ENCODE results near the gene ERG. TPM values are rescaled to one million over a fixed set of nuclear protein-coding genes. Genes with fewer than 3 reads are reported as not detected.

ERG gene
- polyA plus RNA-seq, 1 donor from 2014 or later, result not detected

- Histone ChIP-seq H2AFZ (ENCODE audit: low read depth, low read length) (no peak overlapping the region), H3K9ac (ENCODE audit: low read length) (no peak overlapping the region), H3K9me3 (ENCODE audit: low read length) (no peaks in the 10 kb centered on the region), H3F3A (ENCODE audit: insufficient read depth, low read length, poor library complexity, severe bottlenecking) (no peaks in the 10 kb centered on the region), H3K27ac (ENCODE audit: low read length) (no peak overlapping the region), H3K4me2 (ENCODE audit: low read length) (no peak overlapping the region), H3K9me2 (ENCODE audit: insufficient read depth, low read length) (no peaks in the 10 kb centered on the region), H3K4me3 (ENCODE audit: low read length) (no peak overlapping the region), H3K79me2 (replicated peaks; ENCODE audit: insufficient read depth, low read length) (no peaks in the 10 kb centered on the region), H4K20me1 (ENCODE audit: insufficient read depth) (no peaks in the 10 kb centered on the region), H3K36me3 (ENCODE audit: insufficient read depth, low read length) (no peaks in the 10 kb centered on the region), H3K27me3 (ENCODE audit: insufficient read depth, low read depth, low read length) (no peaks in the 10 kb centered on the region)
- no peak for TF ChIP-seq MXI1 (conservative IDR thresholded peaks at IDR 0.05; ENCODE audit: poor library complexity, severe bottlenecking)
- no peak for TF ChIP-seq CTCF (IDR thresholded peaks at IDR 0.05; ENCODE audit: poor library complexity, severe bottlenecking)
- no peak for TF ChIP-seq EZH2 (IDR thresholded peaks at IDR 0.05; ENCODE audit: borderline replicate concordance, insufficient read depth, low read length, poor library complexity, severe bottlenecking)
Observed at GRCh38 chr21:38467911-38468310, 30.4 kb downstream of the ERG start.

DNA sequence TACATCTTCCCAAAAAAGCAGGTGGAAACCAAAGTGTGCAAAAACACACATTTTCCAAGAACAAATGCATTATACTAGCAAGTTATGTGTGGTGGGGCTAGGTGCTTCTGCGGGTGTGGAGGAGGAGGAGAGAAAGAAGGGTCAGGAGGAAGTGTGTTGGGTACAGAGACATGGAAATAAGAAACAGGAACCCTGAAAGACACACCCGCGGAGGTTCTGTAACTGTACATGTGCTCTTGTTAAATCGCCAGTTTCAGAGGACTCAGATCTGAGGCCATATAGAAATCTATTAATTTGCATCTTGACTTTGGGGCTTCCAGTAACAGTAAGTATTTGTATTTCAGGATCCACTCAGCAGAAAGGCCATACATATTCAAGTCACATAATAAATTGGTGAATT, 30.9 kb downstream of the ERG start:
- TF ChIP-seq MXI1 (conservative IDR thresholded peaks at IDR 0.05; ENCODE audit: poor library complexity, severe bottlenecking) (no peak), EP300 (conservative IDR thresholded peaks at IDR 0.05; ENCODE audit: poor library complexity, severe bottlenecking) (no peak), EZH2 (IDR thresholded peaks at IDR 0.05; ENCODE audit: borderline replicate concordance, insufficient read depth, low read length, poor library complexity, severe bottlenecking) (no peak), TAF1 (IDR thresholded peaks at IDR 0.05; ENCODE audit: low read depth) (no peak), POLR2AphosphoS5 (IDR thresholded peaks at IDR 0.05) (no peak)
- TF ChIP-seq, protein P1, sequence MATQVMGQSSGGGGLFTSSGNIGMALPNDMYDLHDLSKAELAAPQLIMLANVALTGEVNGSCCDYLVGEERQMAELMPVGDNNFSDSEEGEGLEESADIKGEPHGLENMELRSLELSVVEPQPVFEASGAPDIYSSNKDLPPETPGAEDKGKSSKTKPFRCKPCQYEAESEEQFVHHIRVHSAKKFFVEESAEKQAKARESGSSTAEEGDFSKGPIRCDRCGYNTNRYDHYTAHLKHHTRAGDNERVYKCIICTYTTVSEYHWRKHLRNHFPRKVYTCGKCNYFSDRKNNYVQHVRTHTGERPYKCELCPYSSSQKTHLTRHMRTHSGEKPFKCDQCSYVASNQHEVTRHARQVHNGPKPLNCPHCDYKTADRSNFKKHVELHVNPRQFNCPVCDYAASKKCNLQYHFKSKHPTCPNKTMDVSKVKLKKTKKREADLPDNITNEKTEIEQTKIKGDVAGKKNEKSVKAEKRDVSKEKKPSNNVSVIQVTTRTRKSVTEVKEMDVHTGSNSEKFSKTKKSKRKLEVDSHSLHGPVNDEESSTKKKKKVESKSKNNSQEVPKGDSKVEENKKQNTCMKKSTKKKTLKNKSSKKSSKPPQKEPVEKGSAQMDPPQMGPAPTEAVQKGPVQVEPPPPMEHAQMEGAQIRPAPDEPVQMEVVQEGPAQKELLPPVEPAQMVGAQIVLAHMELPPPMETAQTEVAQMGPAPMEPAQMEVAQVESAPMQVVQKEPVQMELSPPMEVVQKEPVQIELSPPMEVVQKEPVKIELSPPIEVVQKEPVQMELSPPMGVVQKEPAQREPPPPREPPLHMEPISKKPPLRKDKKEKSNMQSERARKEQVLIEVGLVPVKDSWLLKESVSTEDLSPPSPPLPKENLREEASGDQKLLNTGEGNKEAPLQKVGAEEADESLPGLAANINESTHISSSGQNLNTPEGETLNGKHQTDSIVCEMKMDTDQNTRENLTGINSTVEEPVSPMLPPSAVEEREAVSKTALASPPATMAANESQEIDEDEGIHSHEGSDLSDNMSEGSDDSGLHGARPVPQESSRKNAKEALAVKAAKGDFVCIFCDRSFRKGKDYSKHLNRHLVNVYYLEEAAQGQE (IDR thresholded peaks at IDR 0.05; ENCODE audit: borderline replicate concordance), result no peak
- Histone ChIP-seq H3F3A (ENCODE audit: insufficient read depth, low read length, poor library complexity, severe bottlenecking) (no peaks in the 10 kb centered on the region), H3K4me3 (ENCODE audit: low read length) (no peak overlapping the region), H3K79me2 (replicated peaks; ENCODE audit: insufficient read depth, low read length) (no peaks in the 10 kb centered on the region), H4K20me1 (ENCODE audit: insufficient read depth) (no peaks in the 10 kb centered on the region), H3K27ac (ENCODE audit: low read length) (no peak overlapping the region), H2AFZ (ENCODE audit: low read depth, low read length) (no peak overlapping the region), H3K36me3 (ENCODE audit: insufficient read depth, low read length) (no peaks in the 10 kb centered on the region), H3K4me2 (ENCODE audit: low read length) (no peak overlapping the region), H3K9ac (ENCODE audit: low read length) (no peak overlapping the region), H3K27me3 (ENCODE audit: insufficient read depth, low read depth, low read length) (no peaks in the 10 kb centered on the region), H3K9me3 (ENCODE audit: low read length) (no peaks in the 10 kb centered on the region), H3K9me2 (ENCODE audit: insufficient read depth, low read length) (no peaks in the 10 kb centered on the region)

GRCh38 chr21:38460171-38460742, 38.0 kb downstream of the ERG start:
- no peaks in the 10 kb centered on the region for H3K9me3 ChIP-seq (ENCODE audit: low read length)
- H2AFZ ChIP-seq (ENCODE audit: low read depth, low read length), result no peak overlapping the region

More at GRCh38 chr21:38460171-38460742, 38.0 kb downstream of the ERG start:
- Histone ChIP-seq H3K27ac (ENCODE audit: low read length) (no peak overlapping the region), H4K20me1 (ENCODE audit: insufficient read depth) (no peaks in the 10 kb centered on the region), H3K27me3 (ENCODE audit: insufficient read depth, low read depth, low read length) (no peaks in the 10 kb centered on the region), H3K4me3 (ENCODE audit: low read length) (no peak overlapping the region), H3K9ac (ENCODE audit: low read length) (no peak overlapping the region), H3K9me2 (ENCODE audit: insufficient read depth, low read length) (no peaks in the 10 kb centered on the region), H3K4me2 (ENCODE audit: low read length) (no peak overlapping the region), H3K79me2 (replicated peaks; ENCODE audit: insufficient read depth, low read length) (no peaks in the 10 kb centered on the region), H3K36me3 (ENCODE audit: insufficient read depth, low read length) (no peaks in the 10 kb centered on the region), H3F3A (ENCODE audit: insufficient read depth, low read length, poor library complexity, severe bottlenecking) (no peaks in the 10 kb centered on the region)
- TF ChIP-seq CTCF (IDR thresholded peaks at IDR 0.05; ENCODE audit: poor library complexity, severe bottlenecking) (no peak), SMC3 (conservative IDR thresholded peaks at IDR 0.05; ENCODE audit: poor library complexity) (no peak), EP300 (conservative IDR thresholded peaks at IDR 0.05; ENCODE audit: poor library complexity, severe bottlenecking) (no peak), POLR2AphosphoS5 (IDR thresholded peaks at IDR 0.05) (no peak), MXI1 (conservative IDR thresholded peaks at IDR 0.05; ENCODE audit: poor library complexity, severe bottlenecking) (no peak), RAD21 (conservative IDR thresholded peaks at IDR 0.05) (no peak), EZH2 (IDR thresholded peaks at IDR 0.05; ENCODE audit: borderline replicate concordance, insufficient read depth, low read length, poor library complexity, severe bottlenecking) (no peak), TAF1 (IDR thresholded peaks at IDR 0.05; ENCODE audit: low read depth) (no peak)
- TF ChIP-seq, protein P1 (IDR thresholded peaks at IDR 0.05; ENCODE audit: borderline replicate concordance), result no peak
